Measurements from ENCODE around the gene NHERF2.
"Not testable (repeated sequence)": the region's sequence is repeated elsewhere in the genome, so short reads cannot be mapped to it uniquely, and the experiment has no call there.

Gene NHERF2

DNA sequence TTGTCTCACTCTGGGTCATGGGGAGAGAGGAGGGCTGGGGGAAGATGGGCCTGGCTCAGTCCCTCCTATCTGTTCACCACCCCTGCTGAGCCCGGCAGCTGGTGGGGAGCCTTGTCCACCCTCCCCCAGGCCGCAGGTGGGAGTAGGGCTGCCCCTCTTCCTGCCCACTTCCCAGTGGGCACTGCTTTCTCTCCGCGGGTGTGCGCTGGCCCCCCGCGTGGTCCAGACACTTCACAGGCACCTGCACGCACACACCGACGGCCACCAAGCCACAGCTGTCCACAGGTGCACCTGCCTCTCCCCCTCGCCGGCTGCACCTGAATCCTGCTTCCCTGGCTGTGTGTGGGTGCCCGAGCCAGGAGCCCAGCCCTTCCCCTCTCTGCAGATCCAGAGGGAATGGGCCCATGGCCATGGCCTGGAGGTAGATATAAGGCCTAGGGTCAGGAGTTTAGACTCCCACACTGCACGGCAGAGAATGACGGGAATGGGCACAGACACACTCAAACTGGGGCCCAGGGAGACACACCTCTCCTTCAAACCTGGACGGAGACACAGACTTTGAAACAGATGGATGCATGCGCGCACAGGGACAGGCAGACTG lies 2.0 kb downstream of the NHERF2 start:
- DNase-seq, result no peak

DNA sequence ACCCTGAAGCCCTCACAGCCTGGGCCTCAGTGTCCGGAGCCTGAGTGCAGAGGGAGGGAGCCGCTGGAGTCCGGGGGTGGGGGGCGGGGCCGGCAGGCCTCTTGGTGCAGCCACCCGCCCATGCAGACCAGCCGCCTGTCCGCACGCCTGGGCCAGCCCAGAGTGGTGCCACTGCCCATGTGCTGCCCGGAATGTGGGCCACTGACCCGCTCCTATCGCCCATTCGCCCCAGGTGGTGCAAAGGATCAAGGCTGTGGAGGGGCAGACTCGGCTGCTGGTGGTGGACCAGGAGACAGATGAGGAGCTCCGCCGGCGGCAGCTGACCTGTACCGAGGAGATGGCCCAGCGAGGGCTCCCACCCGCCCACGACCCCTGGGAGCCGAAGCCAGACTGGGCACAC lies 2.6 kb downstream of the NHERF2 start:
- no peak for DNase-seq

DNA sequence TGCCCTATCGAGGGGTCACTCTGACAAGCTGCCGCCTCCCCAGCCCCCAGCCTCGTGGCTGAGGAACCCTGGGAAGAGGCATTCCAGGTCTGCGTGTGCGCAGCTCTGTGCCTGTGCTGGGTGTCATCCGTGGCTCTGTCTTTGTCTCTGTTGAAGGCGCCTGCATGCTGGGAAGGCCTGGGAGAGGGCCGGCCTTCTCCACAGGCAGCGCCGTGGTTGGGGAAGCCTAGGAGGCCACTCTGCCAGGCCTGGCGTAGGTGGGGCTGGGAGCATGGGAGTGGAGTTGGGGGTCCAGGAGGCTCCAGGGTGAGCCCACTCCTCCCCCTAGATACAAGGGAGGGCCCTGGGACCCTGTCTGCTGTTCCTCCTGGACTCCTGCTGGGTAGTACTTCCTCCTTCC lies 3.3 kb downstream of the NHERF2 start:
- DNase-seq, result no peak

DNA sequence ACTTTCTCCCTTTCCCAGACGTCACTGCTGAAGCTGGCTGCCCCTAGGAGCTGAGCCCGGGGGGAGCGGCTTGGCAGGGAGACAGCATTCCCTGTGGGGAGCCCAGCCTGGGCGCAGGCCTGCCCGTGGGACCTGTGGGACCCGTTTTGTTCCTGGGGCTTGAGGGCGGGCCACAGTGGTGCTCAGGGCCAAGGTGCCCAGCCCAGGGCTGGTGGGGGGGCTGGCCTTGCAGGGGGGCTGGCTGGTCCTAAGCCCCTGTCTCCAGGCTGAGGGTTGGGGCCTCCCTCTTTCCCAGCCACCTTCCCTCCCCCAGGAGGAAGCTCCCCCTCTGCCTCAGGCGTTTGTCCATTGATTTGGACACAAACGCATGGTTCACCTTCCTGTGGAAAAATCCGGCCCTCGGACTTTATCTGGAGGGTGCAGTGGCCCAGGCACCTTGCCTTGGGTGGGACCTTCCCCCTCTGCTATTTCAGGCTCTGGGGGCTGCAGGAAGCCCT lies 4.4 kb downstream of the NHERF2 start:
- no peak for DNase-seq

DNA sequence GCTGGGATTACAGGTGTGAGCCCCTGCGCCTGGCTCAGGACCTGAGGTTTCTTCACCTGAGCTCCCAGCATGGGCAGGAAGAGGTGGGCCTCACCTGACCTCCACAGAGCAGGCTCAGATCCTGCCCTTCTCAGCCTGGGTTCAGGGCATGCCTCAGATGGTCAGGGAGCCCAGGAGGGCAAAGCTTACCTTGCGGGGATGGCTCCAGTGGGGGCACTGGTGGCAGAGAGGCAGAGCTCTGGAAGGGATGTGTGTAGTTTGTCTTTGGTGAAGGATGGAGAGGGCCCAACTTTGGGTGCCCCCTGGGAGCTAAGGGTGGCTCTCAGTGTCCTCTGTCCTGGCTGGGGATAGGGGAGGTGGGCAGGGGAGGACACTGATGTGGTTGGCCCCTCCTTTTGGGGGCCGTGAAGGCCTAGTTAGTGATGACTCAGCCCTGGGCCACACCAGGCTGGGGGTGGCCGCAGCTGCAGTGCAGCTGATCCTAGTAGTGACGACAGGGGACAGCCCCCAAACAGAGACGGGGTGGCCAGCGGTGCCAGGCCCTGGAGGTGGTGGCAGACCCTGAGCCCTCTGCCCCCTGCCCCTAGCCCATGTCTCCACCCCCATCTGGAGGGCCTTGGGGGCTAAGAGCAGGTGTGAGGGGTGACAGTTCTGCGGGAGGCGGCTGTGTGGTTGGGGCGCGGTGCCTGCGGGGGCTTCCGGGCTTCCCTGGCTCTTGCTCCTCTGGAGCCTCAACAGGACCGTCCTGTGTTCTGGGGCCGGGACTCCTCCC lies 5.8 kb downstream of the NHERF2 start:
- no peak for DNase-seq

DNA sequence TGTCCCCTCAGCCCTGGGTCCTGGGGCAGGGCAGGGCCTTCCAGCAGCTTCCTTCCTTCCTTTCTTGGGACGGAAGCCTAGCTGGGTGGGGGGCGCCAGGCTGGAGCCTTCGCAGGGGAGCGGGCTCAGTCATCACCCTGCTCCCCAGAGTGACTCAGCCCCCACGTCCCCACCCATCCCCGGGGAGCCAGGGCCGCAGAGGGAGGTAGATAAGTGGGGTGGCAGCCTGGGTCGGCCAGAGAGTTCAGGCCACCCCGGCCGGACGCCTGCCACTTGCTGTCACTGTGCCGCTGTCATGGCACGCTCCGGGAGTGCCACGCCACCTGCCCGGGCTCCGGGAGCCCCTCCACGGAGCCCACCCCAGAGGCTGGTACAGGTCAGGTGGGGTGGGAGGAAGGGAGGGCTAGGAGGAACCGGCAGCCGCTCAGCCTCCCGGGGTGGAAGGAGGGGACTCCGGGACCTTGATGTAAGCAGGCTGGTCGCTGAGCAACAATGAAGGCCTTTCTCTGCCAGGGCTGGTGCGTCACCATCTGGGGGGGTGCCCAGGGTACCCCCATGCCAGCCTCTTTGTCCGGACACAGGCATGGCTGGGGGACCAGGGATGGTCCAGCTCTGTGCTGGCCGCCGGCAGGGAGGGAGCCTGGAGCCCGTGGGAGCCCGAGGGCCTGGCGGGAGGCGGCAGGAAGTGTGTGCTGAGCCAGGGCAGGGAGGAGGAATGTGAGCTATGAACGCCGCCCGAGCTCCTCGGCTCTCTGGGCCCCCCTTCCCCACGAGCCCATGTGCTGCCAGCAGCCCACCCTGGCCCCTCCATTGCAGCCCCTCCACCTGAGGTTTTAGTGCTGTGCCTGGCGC lies 6.6 kb downstream of the NHERF2 start:
- DNase-seq, result peak in 1 of 2 donors; percentile 33

DNA sequence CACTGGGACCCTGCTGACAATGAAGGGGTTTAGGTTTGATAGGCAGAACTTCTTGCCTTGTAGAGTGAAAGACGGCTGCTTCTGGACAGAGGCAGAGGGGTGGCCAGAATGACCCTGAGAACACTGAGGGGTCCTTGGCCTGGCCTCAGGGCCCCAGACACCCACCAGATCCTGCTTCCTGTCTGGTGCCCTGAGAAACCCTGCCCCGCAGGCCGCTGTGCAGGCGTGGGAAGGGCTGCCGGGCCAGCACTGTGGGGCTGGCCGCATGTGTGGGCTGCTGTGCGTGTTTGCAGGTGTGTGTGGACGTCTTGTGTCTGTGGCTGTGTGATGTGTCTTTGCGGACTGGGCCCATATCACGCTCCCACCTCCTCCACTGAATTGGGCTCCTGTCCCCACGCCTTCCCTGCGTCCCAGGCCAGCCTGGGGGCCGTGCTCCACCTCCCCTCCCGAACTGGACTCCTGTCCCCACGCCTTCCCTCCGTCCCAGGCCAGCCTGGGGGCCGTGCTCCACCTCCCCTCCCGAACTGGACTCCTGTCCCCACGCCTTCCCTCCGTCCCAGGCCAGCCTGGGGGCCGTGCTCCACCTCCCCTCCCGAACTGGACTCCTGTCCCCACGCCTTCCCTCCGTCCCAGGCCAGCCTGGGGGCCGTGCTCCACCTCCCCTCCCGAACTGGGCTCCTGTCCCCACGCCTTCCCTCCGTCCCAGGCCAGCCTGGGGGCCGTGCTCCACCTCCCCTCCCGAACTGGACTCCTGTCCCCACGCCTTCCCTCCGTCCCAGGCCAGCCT lies 7.4 kb downstream of the NHERF2 start:
- not testable (repeated sequence) for DNase-seq

DNA sequence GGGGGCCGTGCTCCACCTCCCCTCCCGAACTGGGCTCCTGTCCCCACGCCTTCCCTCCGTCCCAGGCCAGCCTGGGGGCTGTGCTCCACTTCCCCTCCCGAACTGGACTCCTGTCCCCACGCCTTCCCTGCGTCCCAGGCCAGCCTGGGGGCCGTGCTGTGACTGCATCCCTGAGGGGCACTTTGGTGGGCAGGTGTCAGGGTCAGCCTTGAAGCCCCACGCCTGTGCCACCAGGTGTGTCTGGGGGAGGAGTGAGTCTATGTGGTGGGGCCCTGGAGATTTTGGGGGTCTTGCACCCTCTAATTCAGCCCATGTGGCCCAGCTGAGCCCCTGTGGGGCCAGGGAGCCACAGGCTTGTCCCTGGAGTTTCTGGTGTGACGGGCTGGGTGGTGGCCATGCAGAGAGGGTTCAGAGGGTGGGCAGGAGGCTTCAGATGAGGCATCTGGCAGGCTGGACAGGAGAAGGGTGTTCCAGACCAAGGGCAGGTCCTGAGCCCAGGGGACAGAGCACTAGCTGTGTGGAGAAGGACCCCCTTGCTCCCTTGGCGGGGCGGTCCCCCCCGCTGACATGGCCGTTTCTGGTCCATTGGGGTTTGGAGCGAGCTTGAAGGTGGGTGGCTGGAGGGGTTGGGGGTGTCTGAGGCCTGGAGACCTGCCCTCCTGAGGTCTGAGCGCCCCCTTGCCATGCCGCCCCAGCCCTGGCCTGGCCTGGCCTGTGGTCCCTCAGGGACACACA lies 8.2 kb downstream of the NHERF2 start:
- no peak for DNase-seq

DNA sequence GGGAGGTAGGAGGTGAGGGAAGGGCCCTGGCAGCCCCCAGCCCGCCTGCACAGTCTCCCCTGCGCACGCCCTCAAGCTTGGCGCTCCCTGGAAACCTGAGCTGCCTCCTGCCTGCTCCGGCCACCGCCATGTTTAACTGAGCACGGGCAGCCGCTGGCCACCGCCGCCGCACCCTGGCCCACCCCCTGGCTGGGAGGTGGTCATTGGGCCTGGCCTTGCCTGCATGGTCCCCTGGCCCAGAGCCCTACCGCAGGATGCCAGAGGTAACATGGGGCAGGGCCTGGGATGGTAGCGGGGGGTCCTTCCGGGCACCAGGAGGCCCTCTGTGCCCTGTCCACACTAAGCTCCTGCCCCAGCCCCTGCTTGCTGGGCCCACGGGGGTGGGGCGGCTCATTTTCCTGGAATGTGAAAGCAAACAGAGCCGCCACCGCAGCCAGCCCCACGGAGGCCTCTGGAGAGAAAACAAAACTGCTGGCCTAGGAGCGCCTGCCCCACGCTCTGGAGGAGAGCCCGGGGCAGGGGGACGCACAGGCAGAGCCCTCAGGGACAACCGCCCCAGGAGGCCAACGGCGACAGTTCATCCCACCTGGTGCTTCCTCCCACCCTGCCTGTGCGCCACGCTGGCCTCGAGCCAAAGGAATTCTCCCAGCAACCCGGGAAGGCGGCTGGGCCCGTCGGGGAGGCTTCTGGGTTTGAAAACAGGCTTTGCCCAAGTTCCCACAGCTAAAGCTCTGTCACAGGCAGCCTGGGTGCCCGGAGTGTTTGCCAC lies 8.9 kb downstream of the NHERF2 start:
- DNase-seq, result no peak

DNA sequence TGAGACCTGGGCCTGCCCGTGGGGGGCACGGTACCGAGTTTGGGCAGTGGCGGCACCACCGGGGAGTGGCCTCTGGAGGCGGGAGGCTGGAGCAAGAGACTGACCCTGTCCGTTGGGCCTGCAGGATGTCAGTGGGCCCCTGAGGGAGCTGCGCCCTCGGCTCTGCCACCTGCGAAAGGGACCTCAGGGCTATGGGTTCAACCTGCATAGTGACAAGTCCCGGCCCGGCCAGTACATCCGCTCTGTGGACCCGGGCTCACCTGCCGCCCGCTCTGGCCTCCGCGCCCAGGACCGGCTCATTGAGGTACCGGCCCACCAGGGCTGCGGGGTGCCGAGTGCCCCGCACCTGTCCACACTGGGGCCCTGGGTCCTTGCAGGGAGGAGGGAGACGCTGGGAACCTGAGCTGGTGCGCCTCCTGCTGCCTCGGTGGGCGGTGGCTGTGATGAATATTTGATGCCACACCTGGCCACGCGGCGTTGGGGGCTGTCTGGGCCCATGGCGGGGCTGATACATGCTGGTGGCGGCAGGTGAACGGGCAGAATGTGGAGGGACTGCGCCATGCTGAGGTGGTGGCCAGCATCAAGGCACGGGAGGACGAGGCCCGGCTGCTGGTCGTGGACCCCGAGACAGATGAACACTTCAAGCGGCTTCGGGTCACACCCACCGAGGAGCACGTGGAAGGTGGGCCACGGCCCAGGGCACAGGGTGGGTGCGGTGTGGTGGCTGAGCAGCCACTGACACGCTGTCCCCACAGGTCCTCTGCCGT lies 9.7 kb downstream of the NHERF2 start:
- DNase-seq, result no peak

DNA sequence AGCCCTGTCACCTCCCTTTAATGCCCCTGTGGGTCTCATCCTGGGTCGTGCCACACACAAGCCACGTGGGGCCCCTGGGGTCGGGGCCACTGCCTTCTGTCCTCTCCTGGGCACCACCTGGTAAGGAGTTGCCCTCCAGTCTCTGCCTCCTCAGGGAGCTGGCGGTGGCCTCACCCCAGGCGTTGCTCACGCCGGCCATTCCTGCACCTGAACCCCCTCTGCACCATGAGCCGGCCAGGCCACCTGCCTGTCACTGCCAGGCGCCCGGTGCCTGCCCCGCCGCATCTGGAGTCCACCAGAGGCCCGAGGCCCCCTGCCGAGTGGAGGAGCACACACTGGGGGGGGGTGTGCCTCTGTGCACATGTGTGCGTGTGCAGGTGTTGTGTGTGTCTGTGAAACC lies 10.4 kb downstream of the NHERF2 start:
- no peak for DNase-seq

DNA sequence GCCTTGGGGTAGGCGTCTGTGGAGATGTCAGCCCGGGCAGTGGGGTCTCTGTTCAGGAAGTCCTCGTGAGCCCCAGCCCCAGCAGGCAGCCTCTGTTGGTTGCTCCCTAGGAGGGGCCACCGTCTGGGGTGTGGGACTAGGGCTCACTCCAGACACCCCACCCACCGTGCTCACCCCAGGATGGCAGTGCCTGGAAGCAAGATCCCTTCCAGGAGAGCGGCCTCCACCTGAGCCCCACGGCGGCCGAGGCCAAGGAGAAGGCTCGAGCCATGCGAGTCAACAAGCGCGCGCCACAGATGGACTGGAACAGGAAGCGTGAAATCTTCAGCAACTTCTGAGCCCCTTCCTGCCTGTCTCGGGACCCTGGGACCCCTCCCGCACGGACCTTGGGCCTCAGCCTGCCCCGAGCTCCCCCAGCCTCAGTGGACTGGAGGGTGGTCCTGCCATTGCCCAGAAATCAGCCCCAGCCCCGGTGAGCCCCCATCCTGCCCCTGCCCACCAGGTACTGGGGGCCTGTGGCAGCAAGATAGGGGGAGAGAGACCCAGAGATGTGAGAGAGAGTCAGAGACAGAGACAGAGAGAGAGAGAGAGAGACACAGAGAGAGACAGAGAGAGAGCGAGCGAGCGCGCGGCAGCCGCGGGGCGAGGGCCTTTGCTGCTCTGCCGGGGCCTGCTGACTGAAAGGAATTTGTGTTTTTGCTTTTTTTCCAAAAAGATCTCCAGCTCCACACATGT lies 11.1 kb downstream of the NHERF2 start:
- no peak for DNase-seq

DNA sequence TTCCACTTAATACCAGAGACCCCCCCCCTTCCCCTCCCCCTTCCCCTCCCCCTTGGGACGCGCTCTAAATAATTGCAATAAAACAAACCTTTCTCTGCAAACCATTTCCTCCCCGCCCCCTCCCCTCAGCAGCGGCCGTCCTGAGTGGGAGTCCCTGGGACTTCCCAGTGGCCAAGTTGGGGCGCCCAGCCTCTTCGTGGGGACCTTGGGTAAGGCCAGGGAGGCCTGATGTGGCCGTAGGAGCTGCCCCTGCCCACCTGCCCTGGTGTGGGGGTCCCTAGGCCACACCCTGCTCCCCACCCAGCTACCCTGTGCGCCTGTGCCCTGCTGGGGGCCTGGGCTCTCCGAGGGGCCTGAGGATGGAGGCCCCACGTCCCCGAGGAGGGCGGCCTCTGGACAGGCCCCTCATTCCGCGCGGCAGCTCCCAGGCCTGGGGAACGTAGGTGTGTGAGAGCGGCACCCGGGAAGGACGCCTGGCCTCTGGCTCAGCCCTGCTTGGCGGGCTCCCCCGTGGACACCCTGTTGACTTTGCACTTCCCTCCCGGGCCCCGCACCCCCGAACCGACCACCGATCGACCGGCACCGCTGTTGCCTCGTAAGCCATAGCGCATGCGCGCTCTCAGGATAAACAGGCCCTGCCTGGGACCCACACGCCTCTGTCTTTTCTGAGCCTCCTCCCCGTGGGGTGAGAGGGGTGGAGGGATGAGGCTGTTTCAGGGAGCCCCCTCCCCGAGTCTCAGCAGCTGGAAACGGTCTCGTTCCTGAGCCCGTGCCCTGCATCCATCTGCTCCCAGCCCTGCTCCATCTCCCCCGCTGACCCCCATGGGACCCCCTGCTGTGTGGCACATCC lies 11.9 kb downstream of the NHERF2 start:
- no peak for DNase-seq

DNA sequence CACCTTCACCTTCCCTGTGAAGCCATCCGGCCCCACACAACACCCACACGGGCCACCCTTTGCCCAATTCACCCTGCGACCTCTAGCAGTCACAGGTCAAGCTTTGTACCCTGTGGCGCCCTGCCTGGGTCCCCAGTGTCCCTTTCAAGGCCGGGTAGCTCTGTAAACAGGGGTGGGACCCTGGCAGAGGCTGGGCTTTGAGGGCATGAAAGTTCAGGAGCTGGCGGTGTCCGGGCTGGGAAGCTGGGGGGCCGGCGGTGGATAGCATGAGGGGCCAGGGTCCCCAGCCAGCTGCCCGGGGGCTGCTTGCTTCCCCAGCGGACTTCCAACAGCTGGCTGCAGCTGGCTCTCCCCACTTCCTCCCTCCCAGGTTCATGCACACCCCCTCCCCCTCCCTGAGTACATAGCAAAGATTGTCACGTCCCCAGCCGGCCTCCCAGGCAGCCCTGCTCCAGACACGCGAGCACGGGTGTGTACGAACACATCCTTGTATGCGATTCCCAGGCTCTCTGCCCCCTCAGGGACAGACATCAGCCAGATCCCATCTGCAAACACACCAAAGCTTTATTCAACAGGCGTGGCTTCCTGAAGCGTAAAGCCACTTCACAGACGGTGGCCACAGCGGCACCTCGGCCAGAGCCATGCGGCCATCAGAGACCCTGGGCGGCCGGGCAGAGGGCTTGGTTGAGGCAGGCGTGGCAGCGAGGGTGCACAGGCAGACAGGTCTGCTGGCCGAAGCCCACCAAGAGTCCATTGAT lies 12.8 kb downstream of the NHERF2 start:
- DNase-seq, result no peak

DNA sequence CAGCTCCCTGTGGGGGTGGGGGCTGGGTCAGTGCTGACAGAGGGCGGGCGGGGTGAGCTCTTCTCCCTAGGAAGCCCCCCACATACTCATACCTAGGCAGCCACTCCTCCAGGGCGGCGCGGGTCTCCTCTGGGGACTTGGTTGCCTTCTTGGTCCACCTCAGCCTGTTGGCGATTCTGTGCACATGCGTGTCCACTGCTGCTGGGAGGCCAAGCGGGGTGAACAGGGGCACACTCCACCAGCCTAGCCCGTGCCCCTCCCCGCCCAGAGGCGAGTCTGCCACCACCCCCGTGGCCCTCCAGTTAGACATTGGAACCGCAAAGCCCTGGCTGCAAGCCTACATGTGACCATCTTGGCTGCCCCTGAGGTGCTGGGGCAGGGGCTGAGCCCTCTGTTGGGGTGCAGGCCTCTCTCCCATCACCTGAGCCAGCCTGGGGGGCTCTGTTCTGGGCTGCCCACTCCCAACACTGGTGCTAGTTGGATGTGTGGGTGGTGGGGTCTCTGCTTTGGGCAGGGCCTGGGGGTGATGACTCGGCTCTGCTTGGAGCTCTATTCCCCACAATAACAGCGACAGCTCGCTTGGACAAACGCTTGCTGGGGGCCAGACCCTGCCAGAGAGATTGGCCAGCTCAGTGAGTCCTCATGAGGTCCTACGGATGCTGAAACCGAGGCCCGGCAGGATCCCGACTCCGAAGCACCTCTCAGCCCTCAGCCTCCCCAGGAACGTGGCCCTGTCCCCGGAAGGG lies 13.5 kb downstream of the NHERF2 start:
- DNase-seq, result no peak

DNA sequence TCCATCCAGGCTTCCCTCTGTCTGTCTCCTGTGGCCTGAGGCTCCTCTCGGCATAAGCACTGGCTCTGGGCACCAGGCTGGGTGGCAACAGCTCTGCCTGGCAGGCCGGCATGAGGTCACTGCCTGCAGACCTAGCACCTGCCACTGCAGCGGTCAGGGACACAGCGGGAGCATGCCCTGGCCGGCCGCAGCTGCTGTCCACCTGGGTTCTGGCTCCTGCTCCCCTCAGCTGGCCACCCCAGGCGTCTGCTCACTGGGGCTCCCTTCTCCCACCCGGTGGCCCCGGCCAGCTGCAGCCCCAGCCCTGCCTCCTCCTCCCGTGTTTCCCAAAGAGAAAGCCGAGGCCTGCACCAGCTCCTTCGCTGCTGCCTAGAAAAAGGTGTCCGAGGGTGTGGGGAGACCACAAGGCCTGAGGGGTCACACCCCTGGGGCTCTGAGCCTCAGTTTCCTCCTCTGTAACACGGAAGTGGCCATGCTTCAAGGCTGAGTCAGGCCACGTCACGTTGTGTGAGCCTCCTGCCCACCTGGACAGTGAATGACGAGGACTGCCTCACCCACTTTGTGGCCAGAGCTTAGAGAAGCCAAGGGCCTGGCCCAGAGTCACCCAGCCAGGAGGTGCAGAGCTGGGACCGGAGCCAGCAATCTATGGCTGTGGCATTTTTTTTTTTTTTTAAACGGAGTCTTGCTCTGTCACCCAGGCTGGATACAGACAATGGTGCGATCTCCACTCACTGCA lies 14.3 kb downstream of the NHERF2 start:
- DNase-seq, result no peak

Measured in CD4-positive, alpha-beta T cell treated with Interleukin-4 for 1 hour (primary cell).